ENCODE data around the gene UQCRFS1.

UQCRFS1 gene

GRCh38 chr19:29171525-29171924 is 41.4 kb downstream of the UQCRFS1 start:
- no peak for DNase-seq (ENCODE audit: low read depth)
- no peak for TF ChIP-seq CTCF (IDR thresholded peaks at IDR 0.05; ENCODE audit: control insufficient read depth, extremely low read depth, insufficient read depth)
- no peak overlapping the region for H3K4me3 ChIP-seq (ENCODE audit: low read depth, low read length)

- no peak for DNase-seq (ENCODE audit: low read depth)
- no peak overlapping the region for H3K4me3 ChIP-seq (ENCODE audit: low read depth, low read length)
- TF ChIP-seq CTCF (IDR thresholded peaks at IDR 0.05; ENCODE audit: control insufficient read depth, extremely low read depth, insufficient read depth): no peak
Observed at GRCh38 chr19:29170554-29170953, 42.4 kb downstream of the UQCRFS1 start.

- DNase-seq (ENCODE audit: low read depth): no peak
- no peak for TF ChIP-seq CTCF (IDR thresholded peaks at IDR 0.05; ENCODE audit: control insufficient read depth, extremely low read depth, insufficient read depth)
- H3K4me3 ChIP-seq (ENCODE audit: low read depth, low read length): no peak overlapping the region
Observed at GRCh38 chr19:29162694-29163093, 50.3 kb downstream of the UQCRFS1 start.

- DNase-seq (ENCODE audit: low read depth): no peak
- no peak overlapping the region for H3K4me3 ChIP-seq (ENCODE audit: low read depth, low read length)
- TF ChIP-seq CTCF (IDR thresholded peaks at IDR 0.05; ENCODE audit: control insufficient read depth, extremely low read depth, insufficient read depth): no peak
Observed at GRCh38 chr19:29155683-29156082, 57.3 kb downstream of the UQCRFS1 start.
